Measurements from ENCODE around the gene PLEKHA1. TPM values are rescaled to one million over a fixed set of nuclear protein-coding genes. Genes with fewer than 3 reads are reported as not detected.

PLEKHA1 gene
- total RNA-seq, 2 donors from 2014 or later: 22.3 to 46.8 TPM

- no peak for DNase-seq (ENCODE audit: low spot score)
- H3K4me3 ChIP-seq: no peak overlapping the region
- H3K4me1 ChIP-seq (ENCODE audit: control insufficient read depth in 1 of 2, low read depth in 2 of 2): peaks cover 22 to 24% of the 10 kb centered on the region in 2 donors
- H3K9me3 ChIP-seq: no peaks in the 10 kb centered on the region
- ATAC-seq (ENCODE audit: insufficient number of reproducible peaks, low FRiP score, low read depth): no peak
- no peak for TF ChIP-seq CTCF (IDR thresholded peaks at IDR 0.05)
- H3K27me3 ChIP-seq (replicated peaks; ENCODE audit: insufficient read depth): no peaks in the 10 kb centered on the region
- H3K36me3 ChIP-seq: peaks cover 4% of the 10 kb centered on the region
- H3K27ac ChIP-seq: no peak overlapping the region
Measured at GRCh38 chr10:122421054-122421625, 46.6 kb downstream of the PLEKHA1 start.

DNA sequence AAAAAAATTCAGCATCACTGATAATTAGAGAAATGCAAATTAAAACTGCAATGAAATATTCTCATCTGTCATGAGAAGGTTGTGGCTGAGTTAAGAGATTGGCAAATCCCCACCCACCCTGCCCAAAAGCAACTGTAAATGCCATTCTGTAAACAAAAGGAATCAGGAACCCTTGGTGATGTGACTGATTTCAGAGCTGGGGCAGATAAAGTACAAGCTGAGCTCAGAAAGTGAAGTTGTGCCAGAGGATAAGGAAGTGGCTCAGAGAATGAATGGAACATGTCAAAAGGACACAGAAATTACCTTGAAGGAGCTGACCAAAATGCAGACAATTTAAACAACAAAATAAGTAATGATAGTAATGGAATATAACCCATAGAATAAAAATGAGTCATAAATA lies 47.2 kb downstream of the PLEKHA1 start:
- H3K4me1 ChIP-seq (ENCODE audit: control insufficient read depth in 1 of 2, low read depth in 2 of 2): peaks cover 18 to 24% of the 10 kb centered on the region in 2 donors
- H3K27ac ChIP-seq: no peak overlapping the region
- H3K4me3 ChIP-seq: no peak overlapping the region
- TF ChIP-seq CTCF (IDR thresholded peaks at IDR 0.05): no peak
- no peaks in the 10 kb centered on the region for H3K27me3 ChIP-seq (replicated peaks; ENCODE audit: insufficient read depth)
- H3K9me3 ChIP-seq: no peaks in the 10 kb centered on the region
- no peak for ATAC-seq (ENCODE audit: insufficient number of reproducible peaks, low FRiP score, low read depth)
- no peak for DNase-seq (ENCODE audit: low spot score)
- H3K36me3 ChIP-seq: peaks cover 3% of the 10 kb centered on the region

GRCh38 chr10:122422266-122422989 lies 47.9 kb downstream of the PLEKHA1 start:
- H3K27me3 ChIP-seq (replicated peaks; ENCODE audit: insufficient read depth): no peaks in the 10 kb centered on the region
- H3K27ac ChIP-seq: no peak overlapping the region
- H3K4me1 ChIP-seq (ENCODE audit: control insufficient read depth in 1 of 2, low read depth in 2 of 2): peaks cover 16 to 24% of the 10 kb centered on the region in 2 donors
- no peak for DNase-seq (ENCODE audit: low spot score)
- no peak for TF ChIP-seq CTCF (IDR thresholded peaks at IDR 0.05)
- peaks cover 3% of the 10 kb centered on the region for H3K36me3 ChIP-seq
- H3K9me3 ChIP-seq: no peaks in the 10 kb centered on the region
- no peak overlapping the region for H3K4me3 ChIP-seq
- ATAC-seq (ENCODE audit: insufficient number of reproducible peaks, low FRiP score, low read depth): no peak

- H3K4me1 ChIP-seq (ENCODE audit: control insufficient read depth in 1 of 2, low read depth in 2 of 2): peaks cover 16 to 23% of the 10 kb centered on the region in 2 donors
Measured at GRCh38 chr10:122424059-122424458, 49.6 kb downstream of the PLEKHA1 start.

More at GRCh38 chr10:122424059-122424458, 49.6 kb downstream of the PLEKHA1 start:
- Histone ChIP-seq H3K27ac (no peak overlapping the region), H3K27me3 (replicated peaks; ENCODE audit: insufficient read depth) (no peaks in the 10 kb centered on the region), H3K4me3 (no peak overlapping the region), H3K36me3 (no peaks in the 10 kb centered on the region), H3K9me3 (no peaks in the 10 kb centered on the region)
- no peak for ATAC-seq (ENCODE audit: insufficient number of reproducible peaks, low FRiP score, low read depth)
- no peak for DNase-seq (ENCODE audit: low spot score)
- no peak for TF ChIP-seq CTCF (IDR thresholded peaks at IDR 0.05)
